H1 (cell line): ENCODE measurements around the gene ZNF304. TPM values are rescaled to one million over a fixed set of nuclear protein-coding genes. Genes with fewer than 3 reads are reported as not detected.

Source experiments
- CHD7 ChIP-seq: fragments of 300-600 bp; sonication (generic); IDR thresholded peaks from 2 replicates; pipeline ENCODE4 v1.7.1; 2012; ENCODE audit warnings: low read length, moderate library complexity, mild to moderate bottlenecking, inconsistent platforms; ENCODE audit not compliant: insufficient replicate concordance
- JUN ChIP-seq: IDR thresholded peaks from 2 replicates; pipeline ENCODE4 v1.6.1; 2011; ENCODE audit warnings: low read depth, mild to moderate bottlenecking, improper control_type of control experiment, low read length
- JUND ChIP-seq: IDR thresholded peaks from 2 replicates; pipeline ENCODE4 v1.6.1; 2011; ENCODE audit warnings: mild to moderate bottlenecking, improper control_type of control experiment, low read length
- KDM1A ChIP-seq: fragments of 200-600, 300-600 bp; sonication (generic); IDR thresholded peaks from 2 replicates; pipeline ENCODE4 v1.7.1; 2016; ENCODE audit warnings: mild to moderate bottlenecking, low read length, borderline replicate concordance
- KDM4A ChIP-seq: IDR thresholded peaks from one replicate; pipeline ENCODE4 v1.7.1; 2012; ENCODE audit warnings: low read depth, mild to moderate bottlenecking, moderate library complexity, low read length, inconsistent platforms; ENCODE audit not compliant: severe bottlenecking
- POLR2AphosphoS5 ChIP-seq: IDR thresholded peaks from 2 replicates; pipeline ENCODE4 v1.6.1; 2011; ENCODE audit warnings: low read depth, low read length
- SP4 ChIP-seq: IDR thresholded peaks from 2 replicates; pipeline ENCODE4 v1.6.1; 2012; ENCODE audit warnings: low read length, inconsistent platforms
- SRF ChIP-seq: IDR thresholded peaks from 2 replicates; pipeline ENCODE4 v1.6.1; 2011; ENCODE audit warnings: mild to moderate bottlenecking, low read depth, low read length, moderate library complexity
- polyA plus RNA-seq, 7 experiments: library from polyadenylated mRNA; depleted of rRNA in 3 of 7; stranded (reverse) in 5 of 7; unstranded in 2 of 7; fragments of >200 nt in 5 of 7; fragments of 200-250 nt in 2 of 7; gene quantifications; 1 replicate in 5 of 7; 2 replicates in 1 of 7; 4 replicates in 1 of 7; pipeline versions ENCODE4 v1.2.1 to v1.2.3, GENCODE V29; 2011 to 2013; ENCODE audit warnings: missing spikeins in 2 of 7, mixed read lengths in 2 of 7
- total RNA-seq: library from RNA; stranded (reverse); fragmentation: NEBNext Ultra II Directional; extraction: Animal tissue kit (Norgen Biotek cat#: 25700); gene quantifications from 2 replicates; pipeline ENCODE4 v1.2.1, GENCODE V29; 2021
- TF ChIP-seq, protein P1 (sequence below): IDR thresholded peaks from 2 replicates; pipeline ENCODE4 v1.6.1; 2012; ENCODE audit warnings: inconsistent platforms

ZNF304 gene
- total and polyA plus RNA-seq, 2 of the 8 experiments (the other 6 are each of a cell fraction or from before 2014, with no cell fraction given): 4.3 to 10.5 TPM

- TF ChIP-seq CHD7 (no peak), JUN (0 out of 2 replicates have a peak, but pooled peaks have one; percentile 47), SP4 (no peak), KDM1A (no peak), POLR2AphosphoS5 (peak; percentile 26; the same call in 1 of the 2 replicates), JUND (peak; percentile 81), SRF (no peak), KDM4A (peak; percentile 95)
- TF ChIP-seq, protein P1, sequence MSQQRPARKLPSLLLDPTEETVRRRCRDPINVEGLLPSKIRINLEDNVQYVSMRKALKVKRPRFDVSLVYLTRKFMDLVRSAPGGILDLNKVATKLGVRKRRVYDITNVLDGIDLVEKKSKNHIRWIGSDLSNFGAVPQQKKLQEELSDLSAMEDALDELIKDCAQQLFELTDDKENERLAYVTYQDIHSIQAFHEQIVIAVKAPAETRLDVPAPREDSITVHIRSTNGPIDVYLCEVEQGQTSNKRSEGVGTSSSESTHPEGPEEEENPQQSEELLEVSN: no peak
Measured at GRCh38 chr19:57389730-57390598, 38.9 kb downstream of the ZNF304 start, which contains the start of gene ZNF548 (continued).
